GM12891 (cell line): Measurements from ENCODE around the gene CNIH3.

ENCODE experiments used
- PAX5 ChIP-seq: IDR thresholded peaks from 2 replicates; pipeline ENCODE4 v1.6.1; 2011; ENCODE audit warnings: low read length, moderate library complexity, mild to moderate bottlenecking; ENCODE audit not compliant: insufficient read depth, severe bottlenecking
- POLR2A ChIP-seq: IDR thresholded peaks from 2 replicates; pipeline ENCODE4 v1.6.1; 2011; ENCODE audit warnings: low read depth, low read length, control low read depth
- POLR2AphosphoS5 ChIP-seq: IDR thresholded peaks from 2 replicates; pipeline ENCODE4 v1.6.1; 2011; ENCODE audit warnings: low read depth, low read length, control low read depth
- SPI1 ChIP-seq: IDR thresholded peaks from 2 replicates; pipeline ENCODE4 v1.6.1; 2011; ENCODE audit warnings: low read depth, low read length, control low read depth
- TAF1 ChIP-seq: IDR thresholded peaks from 2 replicates; pipeline ENCODE4 v1.6.1; 2011; ENCODE audit warnings: low read depth, low read length, control low read depth

DNA sequence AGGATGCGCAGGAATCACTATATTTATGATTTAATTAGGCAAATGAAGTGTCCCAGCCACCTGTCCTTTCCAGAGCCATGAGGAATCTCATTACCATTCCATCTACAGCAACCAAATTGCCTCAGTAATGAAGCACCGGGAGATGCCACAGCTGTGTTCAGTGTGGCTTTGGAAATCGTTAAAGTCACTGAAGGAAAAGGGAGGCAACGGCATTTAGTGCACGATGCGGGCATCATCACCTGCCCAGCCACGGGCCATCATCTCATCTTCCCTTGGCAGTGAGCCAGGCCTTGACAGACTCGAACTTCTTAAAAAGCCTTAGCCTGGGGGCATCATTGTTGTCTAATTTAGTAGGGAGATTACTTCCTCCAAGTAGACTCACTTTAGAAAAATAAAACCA is 67.8 kb downstream of the CNIH3 start:
- TF ChIP-seq POLR2A: no peak
- TF ChIP-seq PAX5: no peak
- no peak for TF ChIP-seq TAF1
- TF ChIP-seq POLR2AphosphoS5: no peak
- TF ChIP-seq SPI1: no peak
